Temporal lobe (tissue), 2 donors: ENCODE measurements around the gene P2RY11. TPM values are rescaled to one million over a fixed set of nuclear protein-coding genes. Genes with fewer than 3 reads are reported as not detected.

ENCODE experiments used
- small RNA-seq: library from RNA; depleted of rRNA; stranded (forward); fragments of <200 nt; gene quantifications from one replicate; pipeline ENCODE3, GENCODE V24; 2014; ENCODE audit warnings: low replicate concordance
- total RNA-seq: library from RNA; depleted of rRNA; stranded (reverse); fragments of >200 nt; gene quantifications from one replicate; pipeline ENCODE4 v1.2.3, GENCODE V29; 2014

The P2RY11 gene
- total RNA-seq, 1 donor from 2014 or later, result 3.4 TPM

Small RNA genes within 50 kb of the gene (small RNA-seq; reads per million reads assigned to genes)
- gene SNORD105 (39.2 reads per million, percentile 96 among the genes with 10 or more reads in this experiment), gene SNORD105B (5,172 reads per million, percentile 100 among the genes with 10 or more reads in this experiment)

Other genes with a start within 250 kb of the P2RY11 start
- gene OLFM2, start 175.2 kb upstream of the P2RY11 start, total RNA-seq, result 132 TPM
- gene COL5A3, start 101.2 kb upstream of the P2RY11 start, total RNA-seq, result 1.7 TPM
- gene RDH8, start 98.2 kb upstream of the P2RY11 start, total RNA-seq, result not detected
- gene SHFL, start 25.4 kb upstream of the P2RY11 start, total RNA-seq, result 4.9 TPM
- under 0.01 TPM for gene ANGPTL6, start 9.0 kb upstream of the P2RY11 start, total RNA-seq
- gene PPAN, start 5.3 kb upstream of the P2RY11 start, total RNA-seq, result 14.3 TPM
- 60.5 TPM for gene EIF3G, start 8.2 kb downstream of the P2RY11 start, total RNA-seq
- 37.1 TPM for gene DNMT1, start 83.3 kb downstream of the P2RY11 start, total RNA-seq
- gene S1PR2, start 119.6 kb downstream of the P2RY11 start, total RNA-seq, result 2.5 TPM
- 13.0 TPM for gene MRPL4, start 140.5 kb downstream of the P2RY11 start, total RNA-seq
- gene ICAM1, start 159.4 kb downstream of the P2RY11 start, total RNA-seq, result 0.98 TPM
- gene ICAM4, start 175.3 kb downstream of the P2RY11 start, total RNA-seq, result under 0.01 TPM
- gene ICAM5, start 178.3 kb downstream of the P2RY11 start, total RNA-seq, result 5.4 TPM
- 2.7 TPM for gene ZGLP1, start 198.1 kb downstream of the P2RY11 start, total RNA-seq
- gene FDX2, start 204.3 kb downstream of the P2RY11 start, total RNA-seq, result 11.8 TPM
- 4.9 TPM for gene RAVER1, start 221.8 kb downstream of the P2RY11 start, total RNA-seq
- 0.49 TPM for gene ICAM3, start 227.9 kb downstream of the P2RY11 start, total RNA-seq